ENCODE results near the gene CYLD.

CYLD gene

GRCh38 chr16:50812876-50813466, 71.1 kb downstream of the CYLD start:
- no peak for DNase-seq (ENCODE audit: low read depth in 2 of 2)
- no peak for TF ChIP-seq CTCF (IDR thresholded peaks at IDR 0.05; ENCODE audit: low read depth, low read length)
- no peak overlapping the region for H3K4me3 ChIP-seq (replicated peaks in 1 of 2; ENCODE audit: low read depth in 2 of 2, low read length in 2 of 2)

- TF ChIP-seq CTCF (IDR thresholded peaks at IDR 0.05; ENCODE audit: low read depth, low read length): no peak
- H3K4me3 ChIP-seq (replicated peaks in 1 of 2; ENCODE audit: low read depth in 2 of 2, low read length in 2 of 2): no peak overlapping the region
- DNase-seq (ENCODE audit: low read depth in 2 of 2): no peak
These were observed 72.2 kb downstream of the CYLD start for GRCh38 chr16:50814052-50814451.

GRCh38 chr16:50814541-50814940, 72.7 kb downstream of the CYLD start:
- H3K4me3 ChIP-seq (replicated peaks in 1 of 2; ENCODE audit: low read depth in 2 of 2, low read length in 2 of 2): no peak overlapping the region
- no peak for DNase-seq (ENCODE audit: low read depth in 2 of 2)
- TF ChIP-seq CTCF (IDR thresholded peaks at IDR 0.05; ENCODE audit: low read depth, low read length): no peak

GRCh38 chr16:50815382-50815781, 73.5 kb downstream of the CYLD start:
- H3K4me3 ChIP-seq (replicated peaks in 1 of 2; ENCODE audit: low read depth in 2 of 2, low read length in 2 of 2): no peak overlapping the region
- no peak for TF ChIP-seq CTCF (IDR thresholded peaks at IDR 0.05; ENCODE audit: low read depth, low read length)
- DNase-seq (ENCODE audit: low read depth in 2 of 2): no peak

- no peak for DNase-seq (ENCODE audit: low read depth in 2 of 2)
- no peak for TF ChIP-seq CTCF (IDR thresholded peaks at IDR 0.05; ENCODE audit: low read depth, low read length)
- no peak overlapping the region for H3K4me3 ChIP-seq (replicated peaks in 1 of 2; ENCODE audit: low read depth in 2 of 2, low read length in 2 of 2)
These were observed 75.1 kb downstream of the CYLD start for GRCh38 chr16:50816901-50817555.

GRCh38 chr16:50818380-50818779, 76.5 kb downstream of the CYLD start:
- no peak for DNase-seq (ENCODE audit: low read depth in 2 of 2)
- TF ChIP-seq CTCF (IDR thresholded peaks at IDR 0.05; ENCODE audit: low read depth, low read length): no peak
- H3K4me3 ChIP-seq (replicated peaks in 1 of 2; ENCODE audit: low read depth in 2 of 2, low read length in 2 of 2): no peak overlapping the region

GRCh38 chr16:50819706-50820105, 77.8 kb downstream of the CYLD start:
- no peak for TF ChIP-seq CTCF (IDR thresholded peaks at IDR 0.05; ENCODE audit: low read depth, low read length)
- no peak for DNase-seq (ENCODE audit: low read depth in 2 of 2)
- no peak overlapping the region for H3K4me3 ChIP-seq (replicated peaks in 1 of 2; ENCODE audit: low read depth in 2 of 2, low read length in 2 of 2)

Measured in cardiac fibroblast (primary cell).